Upper lobe of left lung (tissue), 6 donors: ENCODE measurements around the gene LGI4. TPM values are rescaled to one million over a fixed set of nuclear protein-coding genes. Genes with fewer than 3 reads are reported as not detected.

ENCODE experiments used
- ATAC-seq, 2 donors: fragments of 200-7000 bp; cut with Tn5 transposase; one replicate each; pipeline ENCODE4 v1.9.1; 2022; ENCODE audit warnings: mild to moderate bottlenecking in 2 of 2, moderate library complexity in 2 of 2; ENCODE audit not compliant: low FRiP score in 2 of 2
- DNase-seq, 2 donors: peaks; one replicate each; pipeline ENCODE4 v3.0.0-alpha.2; 2019 to 2020
- H3K27ac ChIP-seq, 4 donors: fragments of 200-600 bp; sonication (generic); one replicate each; pipeline ENCODE4 v1.5.1; 2016 to 2019
- H3K27me3 ChIP-seq, 4 donors: fragments of 200-600 bp; sonication (generic); one replicate each; pipeline ENCODE4 v1.5.1; 2017 to 2019
- H3K36me3 ChIP-seq, 4 donors: fragments of 200-600 bp; sonication (generic); one replicate each; pipeline ENCODE4 v1.5.1; 2016 to 2019
- H3K4me1 ChIP-seq, 4 donors: fragments of 200-600 bp; sonication (generic); one replicate each; pipeline ENCODE4 v1.5.1; 2018 to 2019
- H3K4me3 ChIP-seq, 4 donors: fragments of 200-600 bp; sonication (generic); one replicate each; pipeline ENCODE4 v1.5.1; 2017 to 2019; ENCODE audit warnings: mild to moderate bottlenecking in 2 of 4, moderate library complexity in 1 of 4
- H3K9me3 ChIP-seq, 4 donors: fragments of 200-600 bp; sonication (generic); one replicate each; pipeline ENCODE4 v1.5.1; 2018 to 2019
- CTCF ChIP-seq, 6 experiments: fragments of 450-650 bp in 4 of 6; fragments of 200-600 bp in 2 of 6; sonication (generic) in 2 of 6; IDR thresholded peaks; one replicate each; pipeline ENCODE4 v1.5.1; 2016 to 2019; ENCODE audit warnings: antibody characterized with exemption in 6 of 6
- EP300 ChIP-seq, 4 donors: sonication (generic); formaldehyde crosslinking; IDR thresholded peaks; one replicate each; pipeline ENCODE4 v1.5.1; 2017; ENCODE audit warnings: antibody characterized with exemption in 4 of 4, control low read depth in 2 of 4
- POLR2A ChIP-seq, 4 donors: fragments of 450-650 bp; IDR thresholded peaks; one replicate each; pipeline ENCODE4 v1.5.1; 2016 to 2017; ENCODE audit warnings: antibody characterized with exemption in 4 of 4, mild to moderate bottlenecking in 2 of 4
- POLR2AphosphoS5 ChIP-seq, 2 donors: sonication (generic); formaldehyde crosslinking; IDR thresholded peaks; one replicate each; pipeline ENCODE4 v1.5.1; 2017; ENCODE audit warnings: antibody characterized with exemption in 2 of 2
- WGBS, 2 donors: methylation state at CpG; one replicate each; pipeline ENCODE4 v1.1.5; 2017 to 2018; 5-methylcytosine and 5-hydroxymethylcytosine counted together
- total RNA-seq, 6 donors: library from RNA; depleted of rRNA in 4 of 6; stranded (reverse); fragments of >200 nt in 4 of 6; gene quantifications; one replicate each; pipeline versions ENCODE4 v1.1.0 to v1.2.1, GENCODE V29; 2016 to 2021
- donor health status: DM: no; HTN: no; CAD: no; lungs with moderate emphysema.
- donor health status: DM: no; HTN: yes; CAD: no; lungs with severe emphysema.

Gene LGI4
- total RNA-seq, 6 donors from 2014 or later = 3.3 to 25.3 (median 7.1) TPM

GRCh38 chr19:35166100-35167063 is 31.5 kb upstream of the LGI4 start:
- Histone ChIP-seq H3K4me3 (no peak overlapping the region), H3K9me3 (peaks cover 8 to 38% (median 23%) of the 10 kb centered on the region in 4 donors), H3K27ac (no peak overlapping the region), H3K27me3 (no peaks in the 10 kb centered on the region), H3K36me3 (peaks cover 20 to 79% (median 56%) of the 10 kb centered on the region in 4 donors), H3K4me1 (peaks cover 0 to under 1% (median 0%) of the 10 kb centered on the region in 4 donors)
- ATAC-seq (no peak), DNase-seq (no peak)
- 98 to 100% methylated on average over 7 of the region's 7 CpGs for WGBS, 2 donors
- TF ChIP-seq POLR2AphosphoS5 (IDR thresholded peaks at IDR 0.05) (no peak), CTCF (IDR thresholded peaks at IDR 0.05) (no peak), POLR2A (IDR thresholded peaks at IDR 0.05) (no peak), EP300 (IDR thresholded peaks at IDR 0.05) (no peak)

- Histone ChIP-seq H3K4me1 (no peaks in the 10 kb centered on the region), H3K27ac (no peak overlapping the region), H3K4me3 (no peak overlapping the region), H3K9me3 (peaks cover 8 to 38% (median 23%) of the 10 kb centered on the region in 4 donors), H3K36me3 (peaks cover 20 to 88% (median 62%) of the 10 kb centered on the region in 4 donors), H3K27me3 (no peaks in the 10 kb centered on the region)
- WGBS, 2 donors = 72 to 80% methylated on average over 5 of the region's 5 CpGs
- TF ChIP-seq POLR2A (IDR thresholded peaks at IDR 0.05) (no peak), EP300 (IDR thresholded peaks at IDR 0.05) (no peak), POLR2AphosphoS5 (IDR thresholded peaks at IDR 0.05) (no peak), CTCF (IDR thresholded peaks at IDR 0.05) (no peak)
- DNase-seq (no peak), ATAC-seq (no peak)
Observed at GRCh38 chr19:35165200-35166058, 30.6 kb upstream of the LGI4 start.

GRCh38 chr19:35164418-35164817 is 29.6 kb upstream of the LGI4 start:
- Histone ChIP-seq H3K27ac (no peak overlapping the region), H3K27me3 (no peaks in the 10 kb centered on the region), H3K4me3 (no peak overlapping the region), H3K4me1 (no peaks in the 10 kb centered on the region), H3K36me3 (peaks cover 24 to 87% (median 70%) of the 10 kb centered on the region in 4 donors), H3K9me3 (peaks cover 8 to 38% (median 23%) of the 10 kb centered on the region in 4 donors)
- WGBS, 2 donors = 89 to 97% methylated on average over 2 of the region's 2 CpGs
- no peak for TF ChIP-seq EP300 (IDR thresholded peaks at IDR 0.05)
- no peak for TF ChIP-seq CTCF (IDR thresholded peaks at IDR 0.05)
- TF ChIP-seq POLR2AphosphoS5 (IDR thresholded peaks at IDR 0.05) = no peak
- no peak for TF ChIP-seq POLR2A (IDR thresholded peaks at IDR 0.05)
- no peak for ATAC-seq
- no peak for DNase-seq

- no peak overlapping the region for H3K27ac ChIP-seq
- peaks cover 30 to 98% (median 78%) of the 10 kb centered on the region in 4 donors for H3K36me3 ChIP-seq
- no peak overlapping the region for H3K4me3 ChIP-seq
- no peaks in the 10 kb centered on the region for H3K4me1 ChIP-seq
- no peaks in the 10 kb centered on the region for H3K27me3 ChIP-seq
- 96 to 98% methylated on average over 4 to 6 of the region's 6 CpGs for whole genome bisulfite sequencing, 2 donors
- TF ChIP-seq POLR2A (IDR thresholded peaks at IDR 0.05) (no peak), EP300 (IDR thresholded peaks at IDR 0.05) (no peak), POLR2AphosphoS5 (IDR thresholded peaks at IDR 0.05) (no peak), CTCF (IDR thresholded peaks at IDR 0.05) (no peak)
- peaks cover 8 to 38% (median 23%) of the 10 kb centered on the region in 4 donors for H3K9me3 ChIP-seq
- DNase-seq (no peak), ATAC-seq (no peak)
Observed at GRCh38 chr19:35162471-35163326, 27.8 kb upstream of the LGI4 start.
